ENCODE data around the gene TRAPPC6A.

The TRAPPC6A gene

GRCh38 chr19:45186509-45187334 is 8.7 kb upstream of the TRAPPC6A start:
- DNase-seq (ENCODE audit: low read depth in 2 of 3, low spot score in 2 of 3) = no peak

DNA sequence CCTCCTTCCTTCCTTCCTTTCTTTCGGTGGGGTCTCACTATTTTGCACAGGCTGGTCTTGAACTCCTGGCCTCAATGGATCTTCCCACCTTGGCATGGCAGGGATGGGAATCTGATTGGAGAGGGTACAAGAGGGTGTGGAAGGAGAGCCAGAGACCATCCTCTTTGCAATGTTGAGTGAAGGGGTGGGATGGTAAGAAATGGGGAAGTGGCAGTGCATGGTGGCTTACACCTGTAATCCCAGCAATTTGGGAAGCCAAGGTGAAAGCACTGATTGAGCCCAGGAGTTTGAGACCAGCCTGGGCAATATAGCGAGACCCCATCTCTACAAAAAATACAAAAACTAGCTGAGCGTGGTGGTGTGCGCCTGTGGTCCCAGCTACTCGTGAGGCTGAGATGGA is 6.1 kb upstream of the TRAPPC6A start:
- DNase-seq (ENCODE audit: low read depth in 2 of 3, low spot score in 2 of 3) = no peak

DNA sequence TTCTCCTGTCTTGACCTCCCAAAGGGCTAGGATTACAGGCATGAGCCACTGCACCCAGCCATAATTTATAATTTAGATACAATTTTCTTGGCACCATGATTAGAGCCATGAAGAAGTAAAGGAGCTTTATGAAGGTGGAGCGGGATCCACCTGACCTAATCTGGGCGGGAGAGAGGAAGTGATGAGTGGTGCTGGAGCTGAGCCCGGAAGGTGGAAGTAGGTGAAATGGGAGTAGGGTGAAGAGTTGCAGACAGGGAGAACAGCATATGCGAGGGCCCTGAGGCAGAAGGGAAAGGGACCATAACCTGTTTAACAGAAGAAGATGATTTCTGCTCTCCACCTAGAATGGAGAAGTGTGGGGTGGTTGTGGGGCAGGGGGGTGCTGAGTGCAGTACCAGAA is 4.7 kb upstream of the TRAPPC6A start:
- no peak for DNase-seq (ENCODE audit: low read depth in 2 of 3, low spot score in 2 of 3)

GRCh38 chr19:45180936-45181335 is 2.9 kb upstream of the TRAPPC6A start:
- DNase-seq (ENCODE audit: low read depth in 2 of 3, low spot score in 2 of 3) = no peak

GRCh38 chr19:45179892-45180370 is 1.9 kb upstream of the TRAPPC6A start:
- DNase-seq (ENCODE audit: low read depth in 2 of 3, low spot score in 2 of 3) = no peak

DNA sequence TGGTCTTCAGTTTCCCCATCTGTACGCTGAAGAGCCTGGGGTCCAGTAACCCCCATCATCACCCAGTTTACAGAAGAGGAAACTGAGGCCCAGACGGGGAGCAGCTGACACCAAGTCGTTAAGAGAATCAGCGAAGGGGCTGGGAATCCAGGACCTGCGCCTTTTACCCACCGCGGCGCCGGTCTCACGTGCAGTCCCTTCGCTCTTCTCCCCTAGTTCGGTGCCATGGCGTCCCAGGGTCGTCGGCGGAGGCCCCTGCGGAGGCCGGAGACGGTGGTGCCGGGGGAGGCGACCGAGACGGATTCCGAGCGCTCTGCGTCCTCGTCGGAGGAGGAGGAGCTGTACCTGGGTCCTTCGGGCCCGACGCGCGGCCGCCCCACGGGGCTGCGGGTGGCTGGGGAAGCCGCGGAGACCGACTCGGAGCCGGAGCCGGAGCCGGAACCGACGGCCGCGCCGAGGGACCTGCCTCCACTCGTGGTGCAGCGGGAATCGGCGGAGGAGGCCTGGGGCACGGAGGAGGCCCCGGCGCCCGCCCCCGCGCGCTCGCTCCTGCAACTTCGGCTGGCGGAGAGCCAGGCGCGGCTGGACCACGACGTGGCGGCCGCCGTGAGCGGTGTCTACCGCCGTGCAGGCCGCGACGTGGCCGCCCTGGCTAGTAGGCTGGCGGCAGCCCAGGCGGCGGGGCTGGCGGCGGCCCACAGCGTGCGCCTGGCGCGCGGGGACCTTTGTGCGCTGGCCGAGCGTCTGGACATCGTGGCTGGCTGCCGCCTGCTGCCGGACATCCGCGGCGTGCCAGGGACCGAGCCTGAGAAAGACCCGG is 1.2 kb upstream of the TRAPPC6A start:
- DNase-seq (ENCODE audit: low read depth in 2 of 3, low spot score in 2 of 3) = no peak

DNA sequence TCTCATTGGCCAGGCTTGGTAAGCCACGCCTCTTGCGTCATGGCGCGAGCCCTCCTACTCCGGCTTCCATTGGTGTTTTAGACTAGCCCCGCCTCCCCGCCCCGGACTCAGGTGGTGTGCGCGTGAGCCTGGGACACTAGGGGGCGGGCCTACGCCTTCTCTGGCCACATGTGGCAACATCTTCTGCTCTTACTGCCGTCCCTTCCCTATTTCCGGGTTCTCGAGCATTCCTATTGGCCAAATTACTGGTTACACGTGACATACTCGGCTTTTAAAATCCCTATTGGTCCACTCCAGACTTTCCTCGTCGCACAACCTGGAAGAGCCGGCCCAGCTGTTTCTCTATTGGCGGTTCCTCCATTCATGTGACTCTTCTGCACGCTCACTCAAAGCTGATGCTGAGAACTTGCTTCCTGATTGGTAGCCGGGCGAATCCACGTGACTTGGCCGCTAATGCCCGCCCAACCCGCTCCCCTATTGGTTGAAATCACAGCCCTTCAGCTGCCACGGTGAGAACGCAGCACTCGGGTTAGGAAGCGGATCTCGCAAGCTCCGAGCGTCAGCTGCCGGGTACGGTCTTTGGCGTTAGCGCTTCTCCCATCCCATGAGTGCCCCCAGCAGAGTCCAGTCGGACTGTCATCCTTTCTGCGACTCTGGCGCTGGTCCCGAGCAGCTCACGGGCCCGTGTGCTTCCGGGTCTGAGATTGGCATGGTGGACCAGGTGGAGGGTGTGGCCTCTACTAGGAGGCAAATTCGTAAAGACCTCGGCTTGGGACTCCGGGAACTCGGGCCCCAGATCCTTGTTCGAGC is 430 bp upstream of the TRAPPC6A start, which contains the start of gene BLOC1S3:
Gene BLOC1S3 (plus strand): TSS at position 523 of the 810 bp plus-strand sequence. CDS start 513 bp downstream, outside the sequence.
- peak; percentile 92 to 99 (median 96) for DNase-seq (ENCODE audit: low read depth in 2 of 3, low spot score in 2 of 3)

- no peak for DNase-seq (ENCODE audit: low read depth in 2 of 3, low spot score in 2 of 3)
Measured at GRCh38 chr19:45175515-45176345, 2.3 kb downstream of the TRAPPC6A start.

- no peak for DNase-seq (ENCODE audit: low read depth in 2 of 3, low spot score in 2 of 3)
Measured at GRCh38 chr19:45173816-45174215, 4.2 kb downstream of the TRAPPC6A start.

DNA sequence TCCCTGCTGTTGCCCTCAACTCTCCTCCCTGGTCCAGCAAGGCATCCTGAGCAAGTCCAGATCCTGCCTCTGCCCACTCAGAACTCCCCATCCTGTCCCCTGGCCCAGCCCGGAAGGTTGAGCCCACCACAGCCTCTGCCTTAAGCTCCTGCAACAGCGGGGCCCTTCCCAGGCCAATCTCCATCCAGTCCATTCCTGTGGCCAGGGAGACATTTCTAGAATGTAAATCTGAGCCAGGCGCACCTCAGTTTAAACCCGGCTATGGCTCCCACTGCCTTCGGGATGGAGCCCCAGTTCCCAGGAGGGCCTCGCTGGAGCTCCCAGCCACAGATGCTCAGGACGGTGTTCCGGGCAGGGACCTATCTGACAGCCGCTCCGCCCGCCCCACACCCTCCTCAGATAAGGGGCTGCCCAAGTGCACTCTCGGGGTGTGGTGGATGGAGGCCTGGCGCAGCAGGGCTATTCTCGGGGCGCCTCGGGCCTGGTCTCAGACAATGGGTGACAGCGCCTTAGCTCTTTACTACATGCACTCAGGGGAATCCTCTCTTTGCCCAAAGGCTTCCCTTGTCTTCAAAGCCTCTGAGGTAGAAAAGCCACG is 5.3 kb downstream of the TRAPPC6A start:
- no peak for DNase-seq (ENCODE audit: low read depth in 2 of 3, low spot score in 2 of 3)

DNA sequence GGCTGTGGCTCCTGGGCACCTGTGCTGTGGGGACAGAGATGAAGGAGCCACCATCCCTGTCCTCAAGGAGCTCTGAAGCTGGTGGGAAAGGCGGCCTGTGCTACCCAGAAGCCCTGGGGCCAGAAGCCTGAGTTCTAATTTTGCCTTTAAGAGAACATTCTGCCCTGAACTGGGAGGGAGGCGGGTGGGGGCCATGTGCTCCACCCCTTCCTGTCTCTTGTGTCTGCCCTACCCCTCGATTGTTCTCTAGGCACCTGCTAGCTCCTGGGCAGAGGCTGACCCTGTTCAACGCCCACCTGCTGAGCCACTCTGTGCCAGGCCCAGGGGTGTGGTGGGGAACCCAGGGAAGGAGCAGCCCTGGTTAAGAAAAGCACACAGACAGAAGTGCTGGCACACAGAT is 5.9 kb downstream of the TRAPPC6A start:
- no peak for DNase-seq (ENCODE audit: low read depth in 2 of 3, low spot score in 2 of 3)

- no peak for DNase-seq (ENCODE audit: low read depth in 2 of 3, low spot score in 2 of 3)
Measured at GRCh38 chr19:45171211-45171623, 6.8 kb downstream of the TRAPPC6A start.

GRCh38 chr19:45170146-45171106 is 7.6 kb downstream of the TRAPPC6A start:
- no peak for DNase-seq (ENCODE audit: low read depth in 2 of 3, low spot score in 2 of 3)

GRCh38 chr19:45169602-45170001 is 8.4 kb downstream of the TRAPPC6A start:
- no peak for DNase-seq (ENCODE audit: low read depth in 2 of 3, low spot score in 2 of 3)

- no peak for DNase-seq (ENCODE audit: low read depth in 2 of 3, low spot score in 2 of 3)
Measured at GRCh38 chr19:45168767-45169351, 9.2 kb downstream of the TRAPPC6A start.

DNA sequence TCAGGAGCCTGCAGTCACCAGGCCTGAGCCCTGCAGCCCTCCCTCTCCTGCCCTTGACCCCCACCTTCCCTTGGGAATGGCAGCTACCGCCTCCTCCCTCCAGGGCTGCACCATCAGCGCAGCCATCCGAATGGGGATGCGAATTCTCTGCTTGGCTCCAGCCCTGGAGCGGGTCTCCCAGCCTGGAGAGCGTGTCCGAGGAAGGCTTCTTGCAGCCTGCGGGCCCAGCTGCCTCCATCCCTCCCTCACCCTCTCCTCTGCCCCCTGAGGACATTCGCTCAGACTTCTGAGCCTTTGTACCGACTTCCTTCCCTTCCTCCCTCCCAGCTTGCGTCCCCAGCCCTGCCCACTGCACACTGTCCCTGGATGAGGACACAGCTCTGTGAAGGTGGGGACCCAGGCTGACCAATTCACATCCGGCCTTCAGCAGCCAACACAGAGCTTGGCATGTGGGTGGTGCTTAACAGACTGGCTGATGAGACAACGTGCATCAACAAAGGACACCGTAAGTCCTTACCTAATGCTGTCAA is 11.2 kb downstream of the TRAPPC6A start:
- DNase-seq (ENCODE audit: low read depth in 2 of 3, low spot score in 2 of 3) = no peak

GRCh38 chr19:45164577-45165335 is 13.3 kb downstream of the TRAPPC6A start:
- DNase-seq (ENCODE audit: low read depth in 2 of 3, low spot score in 2 of 3) = no peak
